Measurements from ENCODE around the gene KDM7A.

KDM7A gene

GRCh38 chr7:140214075-140214684, 37.4 kb upstream of the KDM7A start:
- no peak; the same call in 2 of the 3 replicates for ATAC-seq
- TF ChIP-seq ZNF8 (CRISPR knock-in tag; IDR thresholded peaks at IDR 0.05) (no peak), PPARA (CRISPR knock-in tag; IDR thresholded peaks at IDR 0.05; ENCODE audit: borderline replicate concordance) (no peak), SNAI2 (CRISPR knock-in tag; IDR thresholded peaks at IDR 0.05) (no peak), POU6F1 (CRISPR knock-in tag; IDR thresholded peaks at IDR 0.05; ENCODE audit: borderline replicate concordance, low read depth) (no peak), CSDC2 (CRISPR knock-in tag; IDR thresholded peaks at IDR 0.05) (no peak), ZC3H10 (CRISPR knock-in tag; IDR thresholded peaks at IDR 0.05) (no peak), PATZ1 (CRISPR knock-in tag; IDR thresholded peaks at IDR 0.05; ENCODE audit: borderline replicate concordance) (no peak), TSHZ2 (CRISPR knock-in tag; IDR thresholded peaks at IDR 0.05) (peak; percentile 48; the same call in 1 of the 2 replicates), TCF4 (CRISPR knock-in tag; IDR thresholded peaks at IDR 0.05; ENCODE audit: borderline replicate concordance) (peak; percentile 61), TOX (CRISPR knock-in tag; IDR thresholded peaks at IDR 0.05; ENCODE audit: borderline replicate concordance) (no peak), ZFP3 (CRISPR knock-in tag; IDR thresholded peaks at IDR 0.05) (no peak)

- ATAC-seq, result no peak
- TF ChIP-seq ZC3H10 (CRISPR knock-in tag; IDR thresholded peaks at IDR 0.05) (no peak), SNAI2 (CRISPR knock-in tag; IDR thresholded peaks at IDR 0.05) (no peak), TOX (CRISPR knock-in tag; IDR thresholded peaks at IDR 0.05; ENCODE audit: borderline replicate concordance) (no peak), PATZ1 (CRISPR knock-in tag; IDR thresholded peaks at IDR 0.05; ENCODE audit: borderline replicate concordance) (no peak), ISL1 (CRISPR knock-in tag; IDR thresholded peaks at IDR 0.05) (no peak)
Measured at GRCh38 chr7:140213684-140214074, 36.9 kb upstream of the KDM7A start.

DNA sequence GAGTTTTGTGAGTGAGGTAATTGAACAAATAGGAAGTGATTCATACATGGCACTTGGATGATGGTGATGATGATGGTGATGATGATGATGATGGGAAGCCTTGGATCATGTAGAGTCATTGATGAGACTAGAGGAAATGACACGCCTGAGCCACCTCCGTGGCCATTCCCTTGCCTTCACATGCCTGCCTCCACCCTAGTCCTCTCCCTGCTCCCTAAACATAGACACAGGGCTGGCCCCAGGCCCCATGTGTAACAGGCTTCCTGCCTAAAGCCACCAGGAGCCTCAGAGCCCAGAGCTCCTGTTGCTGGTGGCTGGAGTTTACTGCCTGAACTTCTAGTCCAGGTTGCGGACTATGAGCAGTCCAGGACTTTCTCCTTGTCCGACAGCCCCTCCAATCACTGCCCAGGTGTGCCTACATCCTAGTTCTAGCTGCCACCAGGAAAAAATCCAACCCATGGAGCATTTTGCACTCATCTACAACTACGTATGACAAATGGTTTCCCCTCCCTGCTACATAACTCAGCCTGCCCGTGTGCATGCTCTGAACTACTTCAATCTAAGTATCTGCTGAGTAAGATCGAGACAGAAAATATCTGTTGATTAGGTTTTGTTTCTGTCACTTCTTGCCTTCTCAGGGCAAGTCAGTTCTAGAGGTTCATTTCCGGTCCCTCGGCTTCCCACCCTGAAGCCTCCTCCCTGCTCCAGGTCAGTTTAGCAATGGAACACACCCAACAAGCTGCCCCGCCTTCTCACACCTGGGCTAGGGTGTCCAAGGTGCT, 35.5 kb upstream of the KDM7A start:
- no peak for TF ChIP-seq TCF4 (CRISPR knock-in tag; IDR thresholded peaks at IDR 0.05; ENCODE audit: borderline replicate concordance)
- TF ChIP-seq BACH2 (CRISPR knock-in tag; IDR thresholded peaks at IDR 0.05; ENCODE audit: borderline replicate concordance), result no peak
- TF ChIP-seq ZNF8 (CRISPR knock-in tag; IDR thresholded peaks at IDR 0.05), result no peak
- no peak for TF ChIP-seq PATZ1 (CRISPR knock-in tag; IDR thresholded peaks at IDR 0.05; ENCODE audit: borderline replicate concordance)
- no peak for TF ChIP-seq ISL1 (CRISPR knock-in tag; IDR thresholded peaks at IDR 0.05)
- TF ChIP-seq, protein P1, sequence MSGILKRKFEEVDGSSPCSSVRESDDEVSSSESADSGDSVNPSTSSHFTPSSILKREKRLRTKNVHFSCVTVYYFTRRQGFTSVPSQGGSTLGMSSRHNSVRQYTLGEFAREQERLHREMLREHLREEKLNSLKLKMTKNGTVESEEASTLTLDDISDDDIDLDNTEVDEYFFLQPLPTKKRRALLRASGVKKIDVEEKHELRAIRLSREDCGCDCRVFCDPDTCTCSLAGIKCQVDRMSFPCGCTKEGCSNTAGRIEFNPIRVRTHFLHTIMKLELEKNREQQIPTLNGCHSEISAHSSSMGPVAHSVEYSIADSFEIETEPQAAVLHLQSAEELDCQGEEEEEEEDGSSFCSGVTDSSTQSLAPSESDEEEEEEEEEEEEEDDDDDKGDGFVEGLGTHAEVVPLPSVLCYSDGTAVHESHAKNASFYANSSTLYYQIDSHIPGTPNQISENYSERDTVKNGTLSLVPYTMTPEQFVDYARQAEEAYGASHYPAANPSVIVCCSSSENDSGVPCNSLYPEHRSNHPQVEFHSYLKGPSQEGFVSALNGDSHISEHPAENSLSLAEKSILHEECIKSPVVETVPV (CRISPR knock-in tag; IDR thresholded peaks at IDR 0.05), result no peak
- TF ChIP-seq PPARA (CRISPR knock-in tag; IDR thresholded peaks at IDR 0.05; ENCODE audit: borderline replicate concordance), result no peak
- TF ChIP-seq ZFP3 (CRISPR knock-in tag; IDR thresholded peaks at IDR 0.05), result no peak
- no peak for TF ChIP-seq ARNTL (CRISPR knock-in tag; IDR thresholded peaks at IDR 0.05; ENCODE audit: borderline replicate concordance, low read depth)
- TF ChIP-seq ESRRG (CRISPR knock-in tag; IDR thresholded peaks at IDR 0.05), result no peak
- TF ChIP-seq RARB (CRISPR knock-in tag; IDR thresholded peaks at IDR 0.05), result no peak
- no peak for TF ChIP-seq POU6F1 (CRISPR knock-in tag; IDR thresholded peaks at IDR 0.05; ENCODE audit: borderline replicate concordance, low read depth)
- no peak for ATAC-seq

Data from SK-N-SH treated with all-trans-retinoic acid at 6 μM for 48 hours (cell line).